Muscle of leg (tissue), 11 donors: Measurements from ENCODE around the gene SLC26A6. TPM values are rescaled to one million over a fixed set of nuclear protein-coding genes. Genes with fewer than 3 reads are reported as not detected.

Experiments used
- DNase-seq: peaks from one replicate; pipeline ENCODE4 v3.0.0; 2013
- H3K27ac ChIP-seq: one replicate; pipeline ENCODE4 v1.5.1; 2013; ENCODE audit warnings: mild to moderate bottlenecking, low read length, control low read depth
- H3K27me3 ChIP-seq: one replicate; pipeline ENCODE4 v1.6.1; 2013; ENCODE audit warnings: low read length; ENCODE audit not compliant: control insufficient read depth, insufficient read depth
- H3K36me3 ChIP-seq: one replicate; pipeline ENCODE4 v1.6.1; 2013; ENCODE audit warnings: low read length; ENCODE audit not compliant: control insufficient read depth, insufficient read depth
- H3K4me1 ChIP-seq: one replicate; pipeline ENCODE4 v1.6.1; 2013; ENCODE audit warnings: low read length; ENCODE audit not compliant: control insufficient read depth, insufficient read depth
- H3K4me3 ChIP-seq: one replicate; pipeline ENCODE4 v1.5.1; 2013; ENCODE audit warnings: low read length, control low read depth
- H3K9me3 ChIP-seq: replicated peaks from 2 replicates; pipeline ENCODE4 v1.6.1; 2013; ENCODE audit warnings: low read depth, low read length; ENCODE audit not compliant: control insufficient read depth
- WGBS: methylation state at CpG from one replicate; pipeline ENCODE4 v1.1.5; 2013; ENCODE audit warnings: missing lambda C conversion rate; ENCODE audit not compliant: insufficient coverage; 5-methylcytosine and 5-hydroxymethylcytosine counted together
- polyA plus RNA-seq, 8 donors: library from polyadenylated mRNA; unstranded; fragments of 120-200 nt; gene quantifications; one replicate each; pipeline versions ENCODE4 v1.2.1 to v1.2.3, GENCODE V29; 2013; ENCODE audit warnings: inconsistent platforms in 1 of 8, low replicate concordance in 1 of 8; ENCODE audit not compliant: insufficient read length in 8 of 8, insufficient read depth in 1 of 8
- total RNA-seq: library from RNA; stranded (reverse); fragments of 120-200 nt; gene quantifications from one replicate; pipeline ENCODE4 v1.2.4, GENCODE V29; 2013

SLC26A6 gene
- total and polyA plus RNA-seq, 9 donors, result 7.9 to 12.6 (median 9.8) TPM

DNA sequence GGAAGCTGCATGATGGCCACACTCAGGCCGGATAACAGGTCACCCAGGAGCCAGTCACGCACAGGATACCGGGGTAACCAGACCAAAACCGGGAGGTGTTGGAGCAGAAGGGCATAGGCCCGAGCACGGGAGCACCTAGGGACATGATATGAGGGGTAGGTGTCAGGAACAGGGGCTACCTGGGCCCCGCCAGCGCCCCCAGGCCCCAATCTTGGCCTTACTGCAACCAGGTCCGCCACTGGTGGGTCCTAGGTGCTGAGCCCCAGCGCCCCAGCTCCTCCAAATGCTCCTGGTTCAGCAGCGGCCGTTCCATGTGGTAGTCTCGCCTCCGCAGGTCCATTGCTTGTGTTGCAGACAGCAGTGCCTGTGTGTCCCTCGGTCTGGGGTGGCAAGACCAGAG lies 2.0 kb downstream of the SLC26A6 start:
- H3K4me3 ChIP-seq, result no peak overlapping the region
- 92% methylated on average over 15 of the region's 15 CpGs for WGBS

GRCh38 chr3:48631516-48632448 lies 3.5 kb downstream of the SLC26A6 start:
- 77% methylated on average over 16 of the region's 22 CpGs for WGBS
- peaks cover 41% of the 10 kb centered on the region for H3K36me3 ChIP-seq

More for the DNA sequence above, 2.0 kb downstream of the SLC26A6 start:
- H3K4me1 ChIP-seq, result peaks cover 27% of the 10 kb centered on the region
- no peaks in the 10 kb centered on the region for H3K9me3 ChIP-seq
- peaks cover 26% of the 10 kb centered on the region for H3K36me3 ChIP-seq
- H3K27me3 ChIP-seq, result no peaks in the 10 kb centered on the region
- no peak overlapping the region for H3K27ac ChIP-seq
- no peak for DNase-seq

DNA sequence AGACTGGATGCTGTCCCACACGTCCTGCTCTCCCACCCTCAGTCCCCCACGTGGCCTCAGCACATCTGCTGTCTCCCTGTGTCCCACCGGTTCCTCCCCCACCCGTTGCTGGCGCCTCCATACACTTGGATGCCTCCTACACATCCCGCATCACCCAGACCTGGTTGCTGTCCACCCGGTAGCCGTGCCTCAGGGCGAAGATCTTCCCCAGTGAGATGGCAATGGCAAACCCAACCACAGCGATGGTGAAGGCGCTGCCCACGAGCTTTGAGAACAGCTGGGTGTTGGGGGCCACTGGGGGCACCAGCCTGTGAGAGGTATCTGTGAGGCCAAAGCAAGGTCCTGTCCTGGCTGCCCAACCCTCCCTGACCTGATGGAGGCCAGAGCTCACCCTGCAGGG lies 4.4 kb downstream of the SLC26A6 start:
- no peaks in the 10 kb centered on the region for H3K27me3 ChIP-seq

More at GRCh38 chr3:48631516-48632448, 3.5 kb downstream of the SLC26A6 start:
- peaks cover 26% of the 10 kb centered on the region for H3K4me1 ChIP-seq
- no peak for DNase-seq
- H3K27ac ChIP-seq, result no peak overlapping the region
- no peaks in the 10 kb centered on the region for H3K27me3 ChIP-seq
- H3K9me3 ChIP-seq, result no peaks in the 10 kb centered on the region
- H3K4me3 ChIP-seq, result no peak overlapping the region

GRCh38 chr3:48630407-48630806 lies 4.9 kb downstream of the SLC26A6 start:
- Histone ChIP-seq H3K4me1 (peaks cover 14% of the 10 kb centered on the region), H3K9me3 (no peaks in the 10 kb centered on the region), H3K27ac (no peak overlapping the region), H3K4me3 (no peak overlapping the region), H3K36me3 (peaks cover 47% of the 10 kb centered on the region), H3K27me3 (no peaks in the 10 kb centered on the region)
- 98% methylated on average over 7 of the region's 8 CpGs for WGBS
- DNase-seq, result no peak

More for the DNA sequence above, 4.4 kb downstream of the SLC26A6 start:
- no peak for DNase-seq
- peaks cover 17% of the 10 kb centered on the region for H3K4me1 ChIP-seq
- no peaks in the 10 kb centered on the region for H3K9me3 ChIP-seq
- WGBS, result 84% methylated on average over 12 of the region's 12 CpGs
- H3K27ac ChIP-seq, result no peak overlapping the region
- no peak overlapping the region for H3K4me3 ChIP-seq
- peaks cover 45% of the 10 kb centered on the region for H3K36me3 ChIP-seq

DNA sequence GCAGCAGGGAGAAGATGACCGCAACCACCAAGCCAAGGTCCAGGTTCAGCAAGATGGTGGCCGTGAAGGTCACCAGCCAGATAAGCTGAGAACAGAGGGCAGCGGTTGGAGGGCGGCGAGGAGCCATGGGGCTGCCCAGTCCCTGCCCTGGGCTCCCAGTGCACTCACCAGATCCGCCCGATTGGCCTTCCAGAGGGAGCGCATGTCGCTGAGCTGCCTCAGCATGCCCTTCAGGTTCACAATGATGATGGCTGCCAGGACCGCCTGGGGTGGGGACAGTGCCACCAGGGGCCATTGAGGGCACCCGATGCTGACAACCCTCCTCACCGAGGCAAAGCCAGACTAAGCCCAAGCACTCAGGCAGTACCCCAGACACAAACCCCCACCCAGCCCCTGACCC lies 5.4 kb downstream of the SLC26A6 start:
- DNase-seq, result no peak
- no peak overlapping the region for H3K27ac ChIP-seq
- WGBS, result 95% methylated on average over 8 of the region's 12 CpGs
- no peaks in the 10 kb centered on the region for H3K27me3 ChIP-seq
- H3K4me1 ChIP-seq, result peaks cover 14% of the 10 kb centered on the region
- no peaks in the 10 kb centered on the region for H3K9me3 ChIP-seq
- no peak overlapping the region for H3K4me3 ChIP-seq
- H3K36me3 ChIP-seq, result peaks cover 52% of the 10 kb centered on the region

DNA sequence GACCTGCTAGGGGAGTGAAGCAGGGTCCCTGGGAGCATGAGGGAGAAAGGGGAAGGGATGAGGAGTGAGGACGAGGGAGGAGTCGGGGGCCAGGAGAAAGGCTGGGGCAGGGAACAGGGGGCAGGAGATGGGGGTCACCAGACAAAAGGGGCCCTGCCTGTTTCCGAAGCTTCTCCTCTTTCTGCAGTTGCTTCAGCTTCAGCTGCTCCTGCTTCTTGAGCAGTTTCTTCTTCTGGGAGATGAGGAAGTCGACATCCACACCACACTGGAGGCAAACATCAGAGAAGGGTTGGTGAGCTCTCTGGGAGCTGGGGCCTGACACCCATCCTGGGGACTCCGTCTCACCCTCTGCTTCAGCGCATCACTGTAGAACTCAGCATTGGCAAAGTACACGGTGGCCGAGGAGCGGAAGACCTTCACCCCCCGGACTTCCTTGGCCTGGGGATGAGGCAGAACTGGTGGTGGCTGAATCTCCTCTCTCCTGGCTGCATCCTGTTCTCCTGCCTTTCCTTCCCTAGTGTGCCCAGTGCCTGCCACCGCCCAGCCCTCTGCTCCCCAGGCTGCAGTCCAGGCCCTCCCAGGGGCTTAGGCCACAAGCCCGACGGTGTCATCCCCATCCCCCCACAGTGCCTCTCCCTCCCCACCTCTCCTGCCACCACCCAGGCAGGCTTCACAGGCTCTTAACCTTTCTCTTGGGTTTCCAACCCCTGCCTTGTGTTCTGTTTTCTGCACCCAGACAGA lies 6.8 kb downstream of the SLC26A6 start:
- H3K27ac ChIP-seq, result no peak overlapping the region
- no peaks in the 10 kb centered on the region for H3K27me3 ChIP-seq
- H3K4me1 ChIP-seq, result peaks cover 3% of the 10 kb centered on the region
- H3K36me3 ChIP-seq, result peaks cover 55% of the 10 kb centered on the region
- H3K9me3 ChIP-seq, result no peaks in the 10 kb centered on the region
- DNase-seq, result no peak
- H3K4me3 ChIP-seq, result no peak overlapping the region
- 83% methylated on average over 12 of the region's 13 CpGs for WGBS

DNA sequence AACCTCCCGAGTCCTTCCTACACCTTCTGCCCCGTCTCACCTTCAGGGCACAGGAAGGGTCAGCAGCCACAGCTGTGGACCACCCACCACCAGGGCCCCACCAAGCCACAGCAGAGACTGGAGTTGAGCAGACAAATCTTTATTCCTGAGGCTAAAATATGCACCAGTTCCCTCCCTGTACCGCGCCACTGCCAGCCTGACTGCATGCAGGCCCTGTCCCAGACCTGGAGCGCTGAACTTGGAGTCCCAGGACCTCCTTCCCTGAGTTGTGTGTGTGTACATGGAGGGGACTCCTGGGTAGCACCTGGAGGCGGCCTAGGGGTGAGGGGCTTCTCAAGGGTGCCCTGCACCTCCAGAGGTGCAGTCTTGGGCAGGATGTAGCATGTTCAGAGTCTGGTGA lies 9.7 kb downstream of the SLC26A6 start:
- H3K4me3 ChIP-seq, result no peak overlapping the region
- no peaks in the 10 kb centered on the region for H3K27me3 ChIP-seq
- H3K9me3 ChIP-seq, result no peaks in the 10 kb centered on the region
- no peak for DNase-seq
- WGBS, result 81% methylated on average over 4 of the region's 6 CpGs
- no peak overlapping the region for H3K27ac ChIP-seq
- H3K36me3 ChIP-seq, result peaks cover 38% of the 10 kb centered on the region
- no peaks in the 10 kb centered on the region for H3K4me1 ChIP-seq

- no peaks in the 10 kb centered on the region for H3K4me1 ChIP-seq
- H3K27me3 ChIP-seq, result no peaks in the 10 kb centered on the region
- H3K27ac ChIP-seq, result no peak overlapping the region
- H3K9me3 ChIP-seq, result no peaks in the 10 kb centered on the region
- H3K36me3 ChIP-seq, result peaks cover 31% of the 10 kb centered on the region
- 92% methylated on average over 9 of the region's 10 CpGs for WGBS
- H3K4me3 ChIP-seq, result no peak overlapping the region
- no peak for DNase-seq
These were observed 10.5 kb downstream of the SLC26A6 start for GRCh38 chr3:48624767-48625166.

GRCh38 chr3:48623851-48624547 lies 11.3 kb downstream of the SLC26A6 start:
- no peak overlapping the region for H3K27ac ChIP-seq
- 63% methylated on average over 6 of the region's 6 CpGs for WGBS
- no peaks in the 10 kb centered on the region for H3K4me1 ChIP-seq
- no peaks in the 10 kb centered on the region for H3K27me3 ChIP-seq
- H3K4me3 ChIP-seq, result no peak overlapping the region
- no peaks in the 10 kb centered on the region for H3K9me3 ChIP-seq
- H3K36me3 ChIP-seq, result peaks cover 31% of the 10 kb centered on the region
- DNase-seq, result no peak

DNA sequence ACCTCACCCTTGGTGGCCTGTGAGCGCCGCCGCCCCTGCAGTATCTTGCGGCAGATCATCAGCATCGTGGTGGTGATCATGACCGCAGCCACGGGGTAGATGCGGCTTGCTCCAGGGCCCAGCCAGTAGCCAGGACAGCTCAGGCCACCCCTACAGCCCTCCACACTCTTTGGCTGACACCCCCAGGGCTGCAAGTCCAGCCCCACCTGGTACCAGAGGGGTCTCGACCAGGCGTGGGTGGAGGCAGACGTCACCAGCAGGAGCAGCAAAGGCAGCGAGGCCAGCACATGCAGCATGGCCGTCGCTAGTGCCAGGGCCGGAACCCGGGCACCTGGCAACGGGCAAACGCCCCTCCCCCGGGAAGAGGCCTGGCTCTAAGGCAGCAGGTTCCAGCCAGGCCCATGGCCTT lies 13.8 kb downstream of the SLC26A6 start, which contains the start of gene TMEM89:
TMEM89 (minus strand) TSS at position 309 of the 409 bp plus-strand sequence; CDS start at position 296, 13 bp downstream.
- Histone ChIP-seq H3K27me3 (no peaks in the 10 kb centered on the region), H3K27ac (no peak within 1 kb of the TSS), H3K36me3 (peaks cover 13% of the 10 kb centered on the region), H3K4me3 (no peak within 1 kb of the TSS), H3K4me1 (no peaks in the 10 kb centered on the region), H3K9me3 (peaks cover 8% of the 10 kb centered on the region)
- no peak for DNase-seq
- 88% methylated on average over 19 of the region's 19 CpGs for WGBS
